Measurements from ENCODE around the gene CHCHD4. TPM values are rescaled to one million over a fixed set of nuclear protein-coding genes. Genes with fewer than 3 reads are reported as not detected.
"Not testable (repeated sequence)": the region's sequence is repeated elsewhere in the genome, so short reads cannot be mapped to it uniquely, and the experiment has no call there.

The CHCHD4 gene
- polyA plus RNA-seq, 1 of the 3 experiments (the other 2 are of a cell fraction) = 15.4 TPM

GRCh38 chr3:14110699-14111098 is 14.0 kb downstream of the CHCHD4 start:
- H3K27ac ChIP-seq (ENCODE audit: low read depth in 2 of 2, low read length in 1 of 2) = no peak overlapping the region
- WGBS (ENCODE audit: low lambda C conversion rate) = 82% methylated on average over 4 of the region's 4 CpGs
- no peak overlapping the region for H3K4me2 ChIP-seq
- H4K20me1 ChIP-seq (ENCODE audit: insufficient read depth) = no peaks in the 10 kb centered on the region
- H3K9me3 ChIP-seq = no peaks in the 10 kb centered on the region
- ChIA-PET CTCF (interaction anchor here (3.1 kb wide), 1 partner anchor 214 kb away, joined by 13 read pairs; no protein-coding TSS in a partner anchor), POLR2A (no interaction called here)
- DNase-seq = no peak
- no peak for TF ChIP-seq USF2 (IDR thresholded peaks at IDR 0.05; ENCODE audit: borderline replicate concordance, low read depth, low read length)
- TF ChIP-seq MAX (IDR thresholded peaks at IDR 0.05; ENCODE audit: low read depth) = no peak
- TF ChIP-seq RCOR1 (IDR thresholded peaks at IDR 0.05; ENCODE audit: low read length) = no peak
- no peak for TF ChIP-seq REST (IDR thresholded peaks at IDR 0.05; ENCODE audit: low read depth, low read length)
- TF ChIP-seq TEAD4 (IDR thresholded peaks at IDR 0.05; ENCODE audit: borderline replicate concordance, insufficient read depth) = no peak
- no peak for TF ChIP-seq NRF1 (IDR thresholded peaks at IDR 0.05; ENCODE audit: low read depth, low read length)
- no peak for TF ChIP-seq RFX5 (IDR thresholded peaks at IDR 0.05; ENCODE audit: low read length)
- no peak for TF ChIP-seq SMC3 (IDR thresholded peaks at IDR 0.05; ENCODE audit: low read depth, low read length)
- no peak for TF ChIP-seq SIN3A (IDR thresholded peaks at IDR 0.05; ENCODE audit: borderline replicate concordance, low read depth, low read length)
- no peak for TF ChIP-seq NFIC (IDR thresholded peaks at IDR 0.05; ENCODE audit: borderline replicate concordance)
- TF ChIP-seq MXI1 (IDR thresholded peaks at IDR 0.05; ENCODE audit: low read depth, low read length) = no peak
- TF ChIP-seq RXRA (IDR thresholded peaks at IDR 0.05; ENCODE audit: borderline replicate concordance, low read depth) = no peak
- TF ChIP-seq EP300 (IDR thresholded peaks at IDR 0.05; ENCODE audit: borderline replicate concordance in 1 of 2, low read depth in 1 of 2, low read length in 1 of 2) = no peak
- TF ChIP-seq JUND (IDR thresholded peaks at IDR 0.05) = no peak
- no peak for TF ChIP-seq MEF2A (IDR thresholded peaks at IDR 0.05; ENCODE audit: borderline replicate concordance, low read depth)
- TF ChIP-seq EZH2phosphoT487 (IDR thresholded peaks at IDR 0.05; ENCODE audit: borderline replicate concordance, low read depth) = no peak
- TF ChIP-seq POLR2AphosphoS5 (IDR thresholded peaks at IDR 0.05; ENCODE audit: low read depth, low read length) = no peak
- no peak for TF ChIP-seq CTCF (IDR thresholded peaks at IDR 0.05)
- no peak for TF ChIP-seq FOXM1 (IDR thresholded peaks at IDR 0.05; ENCODE audit: low read depth)
- TF ChIP-seq USF1 (IDR thresholded peaks at IDR 0.05; ENCODE audit: borderline replicate concordance, low read depth) = no peak
- no peaks in the 10 kb centered on the region for H3K4me1 ChIP-seq (ENCODE audit: control insufficient read depth in 1 of 2, insufficient read depth in 2 of 2, low read depth in 1 of 2, low read length in 1 of 2)
- H2AFZ ChIP-seq (ENCODE audit: low read depth) = no peak overlapping the region
- no peaks in the 10 kb centered on the region for H3K27me3 ChIP-seq (ENCODE audit: insufficient read depth)
- no peaks in the 10 kb centered on the region for H3F3A ChIP-seq (replicated peaks; ENCODE audit: insufficient read depth)
- H3K79me2 ChIP-seq (ENCODE audit: insufficient read depth) = no peaks in the 10 kb centered on the region
- H3K9me2 ChIP-seq = no peaks in the 10 kb centered on the region
- H3K36me3 ChIP-seq (replicated peaks in 1 of 2; ENCODE audit: control insufficient read depth in 1 of 2, insufficient read depth in 2 of 2, low read length in 1 of 2) = peaks cover 24 to 47% of the 10 kb centered on the region in 2 experiments
- no peak overlapping the region for H3K4me3 ChIP-seq (ENCODE audit: low read depth in 2 of 2, low read length in 1 of 2)
- H3K9ac ChIP-seq = no peak overlapping the region

GRCh38 chr3:14109821-14110220 is 14.8 kb downstream of the CHCHD4 start:
- H3K4me2 ChIP-seq; H3K9ac ChIP-seq; H2AFZ ChIP-seq (ENCODE audit: low read depth); H3K4me1 ChIP-seq (ENCODE audit: control insufficient read depth in 1 of 2, insufficient read depth in 2 of 2, low read depth in 1 of 2, low read length in 1 of 2); H3K27ac ChIP-seq (ENCODE audit: low read depth in 2 of 2, low read length in 1 of 2); POLR2A ChIA-PET; DNase-seq; H3K79me2 ChIP-seq (ENCODE audit: insufficient read depth); H4K20me1 ChIP-seq (ENCODE audit: insufficient read depth); H3K9me3 ChIP-seq; H3K27me3 ChIP-seq (ENCODE audit: insufficient read depth); H3K4me3 ChIP-seq (ENCODE audit: low read depth in 2 of 2, low read length in 1 of 2); H3F3A ChIP-seq (replicated peaks; ENCODE audit: insufficient read depth); H3K9me2 ChIP-seq: not testable (repeated sequence)
- peaks cover 18 to 38% of the 10 kb centered on the region in 2 experiments for H3K36me3 ChIP-seq (replicated peaks in 1 of 2; ENCODE audit: control insufficient read depth in 1 of 2, insufficient read depth in 2 of 2, low read length in 1 of 2)
- 95% methylated on average over 5 of the region's 5 CpGs for WGBS (ENCODE audit: low lambda C conversion rate)
- CTCF ChIA-PET = interaction anchor here (3.1 kb wide), 1 partner anchor 213 kb away, joined by 13 read pairs; no protein-coding TSS in a partner anchor
